HG02759 (cell line): ENCODE measurements around the gene PRMT2.

Experiments
- ATAC-seq: cut with Tn5 transposase; IDR thresholded peaks from one replicate; pipeline ENCODE4 v1.9.1; 2021; ENCODE audit warnings: mild to moderate bottlenecking, moderate library complexity; ENCODE audit not compliant: unreplicated experiment

The PRMT2 gene

GRCh38 chr21:46639489-46640386, 4.3 kb downstream of the PRMT2 start:
- no peak for ATAC-seq

- ATAC-seq: no peak
Measured at GRCh38 chr21:46641656-46642055, 6.2 kb downstream of the PRMT2 start.

GRCh38 chr21:46643379-46644177, 8.1 kb downstream of the PRMT2 start:
- ATAC-seq: no peak

GRCh38 chr21:46645840-46646239, 10.4 kb downstream of the PRMT2 start:
- ATAC-seq: no peak

GRCh38 chr21:46646541-46647154, 11.2 kb downstream of the PRMT2 start:
- no peak for ATAC-seq

GRCh38 chr21:46648539-46648938, 13.1 kb downstream of the PRMT2 start:
- ATAC-seq: no peak

GRCh38 chr21:46649356-46649755, 13.9 kb downstream of the PRMT2 start:
- no peak for ATAC-seq

DNA sequence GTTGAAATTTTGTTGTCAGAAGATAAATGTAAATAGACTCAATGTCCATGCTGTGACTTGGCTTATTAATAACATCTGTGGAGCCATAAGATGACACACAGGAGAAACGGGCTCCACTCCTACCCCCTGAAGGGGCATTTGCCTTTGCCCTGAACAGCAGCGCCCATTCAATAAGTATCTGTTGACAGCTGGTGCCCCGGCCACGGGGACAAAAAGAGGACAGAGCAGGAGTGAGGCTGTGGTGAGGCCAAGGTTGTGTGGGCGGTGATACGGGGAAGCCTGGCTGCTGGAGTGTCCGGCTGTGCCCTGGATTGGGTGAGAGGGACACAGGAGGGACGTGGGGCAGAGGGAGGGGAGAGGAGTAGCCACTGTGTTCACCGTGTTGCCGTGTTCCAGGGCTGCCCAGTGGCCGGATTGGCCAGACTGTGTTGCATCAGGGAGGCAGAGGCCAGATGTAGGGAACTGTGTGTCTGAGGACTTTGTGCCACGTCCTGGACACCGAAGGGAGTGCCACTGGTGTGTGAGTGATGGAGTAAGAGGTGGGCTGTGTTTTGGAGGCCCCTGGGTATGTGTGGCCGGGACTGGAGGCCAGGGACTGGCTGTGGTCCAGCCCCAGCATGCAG, 15.1 kb downstream of the PRMT2 start:
- no peak for ATAC-seq

DNA sequence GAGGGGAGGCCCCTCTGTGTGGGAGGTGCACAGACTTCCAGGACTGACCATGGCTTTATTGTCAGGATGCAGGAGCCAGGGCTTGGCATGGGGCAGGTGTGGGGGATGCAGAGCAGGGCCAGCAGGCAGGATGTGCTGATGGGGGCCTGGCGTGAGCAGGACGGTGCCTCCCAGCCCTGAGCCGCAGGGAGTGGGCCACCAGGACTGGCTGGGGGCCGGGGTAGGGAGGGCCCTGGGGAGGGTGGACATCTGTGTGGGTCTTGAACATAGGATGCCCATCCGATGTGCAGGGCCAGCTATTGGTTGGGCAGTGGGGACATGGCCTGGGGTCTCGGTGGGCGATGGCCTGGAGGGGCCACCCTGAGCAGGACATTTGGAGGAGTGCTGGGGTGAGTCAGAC, 15.6 kb downstream of the PRMT2 start:
- ATAC-seq: no peak

DNA sequence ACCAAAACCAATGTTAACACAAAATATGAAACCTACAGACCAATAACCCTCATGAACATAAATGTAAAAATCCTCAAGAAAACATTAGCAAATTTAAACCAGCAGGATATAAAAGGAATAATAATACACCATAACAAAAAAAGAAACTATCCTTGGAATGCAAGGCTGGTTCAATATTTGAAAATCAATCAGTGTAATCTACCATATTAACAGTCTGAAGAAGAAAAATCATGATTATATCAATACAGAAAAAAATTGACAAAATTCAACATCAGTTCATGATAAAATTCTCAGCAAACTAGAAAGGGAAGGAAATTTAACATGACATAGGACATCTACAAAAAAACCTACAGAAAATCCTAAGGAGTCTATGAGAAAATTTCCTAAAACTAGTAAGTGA, 19.8 kb downstream of the PRMT2 start:
- ATAC-seq: no peak

GRCh38 chr21:46656820-46657219, 21.3 kb downstream of the PRMT2 start:
- no peak for ATAC-seq

GRCh38 chr21:46660505-46660904, 25.0 kb downstream of the PRMT2 start:
- ATAC-seq: no peak

- no peak for ATAC-seq
Measured at GRCh38 chr21:46661211-46661625, 25.7 kb downstream of the PRMT2 start.

- ATAC-seq: no peak
Measured at GRCh38 chr21:46661642-46662366, 26.3 kb downstream of the PRMT2 start.

DNA sequence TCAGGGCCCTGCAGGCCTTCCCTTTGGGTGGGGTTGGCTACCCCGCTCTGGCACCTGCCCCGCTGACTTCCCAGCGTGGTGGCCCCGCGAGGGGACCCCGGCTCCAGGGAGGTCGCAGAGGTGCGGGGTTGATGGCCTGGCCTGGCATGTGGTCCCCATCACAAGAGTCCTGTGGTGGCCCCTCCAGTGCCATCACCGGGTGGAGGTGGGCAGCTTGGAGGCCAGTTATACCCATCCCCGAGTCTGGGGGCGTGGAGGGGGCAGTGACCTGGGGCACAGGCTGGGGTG, 26.8 kb downstream of the PRMT2 start:
- ATAC-seq: no peak

- no peak for ATAC-seq
Measured at GRCh38 chr21:46662765-46663500, 27.5 kb downstream of the PRMT2 start.

GRCh38 chr21:46663754-46664153, 28.3 kb downstream of the PRMT2 start:
- ATAC-seq: no peak

DNA sequence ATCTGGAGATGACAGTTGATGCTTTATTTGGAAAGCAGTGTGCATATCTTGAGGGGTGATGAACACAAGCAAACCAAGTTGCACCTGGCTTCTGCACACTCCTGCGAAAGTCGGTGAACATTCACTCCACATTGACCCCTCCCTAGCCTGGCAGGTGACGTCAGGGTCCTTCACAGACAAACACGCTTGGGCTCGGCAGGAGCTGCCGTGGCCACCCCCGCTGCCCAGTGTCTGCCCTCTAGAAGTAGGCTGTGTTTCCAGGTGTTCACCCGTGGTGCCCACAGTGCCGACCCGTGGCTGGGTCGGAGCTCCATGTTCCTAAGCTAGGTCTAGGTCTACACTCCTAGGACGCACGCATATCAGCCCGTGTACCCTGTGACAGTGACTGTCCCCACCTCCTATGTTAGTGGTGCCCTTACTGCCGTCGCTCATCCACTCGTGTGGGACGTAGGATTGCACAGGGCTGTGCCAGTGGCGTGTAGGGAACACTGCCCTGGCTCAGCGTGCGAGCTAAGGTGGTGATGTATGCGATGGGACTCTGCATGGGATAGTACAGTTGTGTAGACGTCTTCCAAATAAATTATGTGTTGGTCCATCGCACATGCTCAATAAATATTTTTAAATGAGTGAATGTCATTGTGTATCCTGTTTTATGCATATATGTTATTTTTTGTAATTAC, 29.0 kb downstream of the PRMT2 start:
- ATAC-seq: no peak

DNA sequence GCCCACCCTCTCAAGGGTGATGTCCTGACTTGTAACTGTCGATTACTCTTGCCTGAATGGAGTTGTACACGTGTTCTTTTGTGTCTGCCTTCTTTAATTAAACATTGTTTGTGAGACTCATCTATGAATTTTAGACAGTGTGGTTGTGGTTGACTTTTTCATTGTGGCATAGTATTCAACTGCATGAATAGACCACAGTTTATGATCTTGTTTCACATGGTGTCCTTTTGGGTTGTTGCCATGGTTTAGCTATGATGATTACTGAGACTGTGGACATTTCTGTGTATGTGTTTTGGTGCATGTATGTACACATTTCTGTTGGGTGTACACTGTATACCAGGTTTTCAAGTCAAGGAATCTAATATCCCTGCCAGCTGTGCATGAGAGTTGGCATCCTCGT, 30.1 kb downstream of the PRMT2 start:
- no peak for ATAC-seq
